K562 (cell line): ENCODE results near the gene OGFR. TPM values are rescaled to one million over a fixed set of nuclear protein-coding genes. Genes with fewer than 3 reads are reported as not detected.

Experiments used
- ATAC-seq: fragments of 200-7000 bp; cut with Tn5 transposase; 3 replicates; pipeline ENCODE4 v1.9.1; 2020; ENCODE audit warnings: moderate library complexity
- BruUV-seq: library from RNA; stranded (reverse); fragments of 400-500 nt; replicated peaks from 2 replicates; lab custom pipeline; 2021; lab: Mats Ljungman, UMichigan
- CTCF ChIA-PET: fragments of 300-600 bp; formaldehyde crosslinking; extraction: SDS; loops from one replicate; lab custom pipeline; 2021; ENCODE audit warnings: low intra/inter-chr PET ratio; lab: Yijun Ruan, JAX
- POLR2A ChIA-PET: fragments of 300-600, 350-650 bp; sonication (Branson Sonifier 250); formaldehyde crosslinking; extraction: SDS; loops from one replicate; lab custom pipeline; 2021; ENCODE audit warnings: antibody characterized with exemption, inconsistent platforms; lab: Yijun Ruan, JAX
- DNase-seq, 4 experiments: peaks; one replicate each; pipeline versions ENCODE4 v3.0.0 to v3.0.0-alpha.2; 2011 to 2018; ENCODE audit warnings: low spot score in 3 of 4, mixed read lengths in 3 of 4; ENCODE audit errors: extremely low read depth in 1 of 4
- FAIRE-seq: peaks from 2 replicates; lab custom pipeline; 2011; peaks lifted over from hg19 to GRCh38; lab: Jason Lieb, UNC
- H2AFZ ChIP-seq: 2 replicates; pipeline ENCODE4 v1.6.0; 2011; ENCODE audit warnings: low read depth, low read length, control low read depth, inconsistent platforms
- H3K27ac ChIP-seq: fragments of 200-600 bp; 3 replicates; pipeline ENCODE4 v1.8.0; 2011; ENCODE audit warnings: low read depth, mild to moderate bottlenecking, control low read depth, inconsistent platforms, low read length, moderate library complexity, mixed read lengths; ENCODE audit errors: extremely low read depth
- H3K27me3 ChIP-seq, 2 experiments: fragments of 300-600 bp in 1 of 2; 2 replicates in 1 of 2; 3 replicates in 1 of 2; pipeline versions ENCODE4 v1.6.0 to v1.8.0; 2011; ENCODE audit warnings: inconsistent platforms in 2 of 2, low read length in 2 of 2, mild to moderate bottlenecking in 1 of 2, mixed read lengths in 1 of 2, moderate library complexity in 1 of 2; ENCODE audit not compliant: control insufficient read depth in 2 of 2, insufficient read depth in 2 of 2
- H3K36me3 ChIP-seq: fragments of 300-600 bp; 3 replicates; pipeline ENCODE4 v1.8.0; 2011; ENCODE audit warnings: mild to moderate bottlenecking, low read length, inconsistent platforms; ENCODE audit not compliant: control insufficient read depth, insufficient read depth
- H3K4me1 ChIP-seq, 2 experiments: fragments of 200-600 bp in 1 of 2; replicated peaks in 1 of 2; 2 replicates in 1 of 2; 3 replicates in 1 of 2; pipeline versions ENCODE4 v1.5.1 to v1.8.0; 2011; ENCODE audit warnings: inconsistent platforms in 2 of 2, low read length in 2 of 2, mild to moderate bottlenecking in 1 of 2, mixed read lengths in 1 of 2, moderate library complexity in 1 of 2; ENCODE audit not compliant: control insufficient read depth in 2 of 2, insufficient read depth in 2 of 2
- H3K4me2 ChIP-seq: 2 replicates; pipeline ENCODE4 v1.6.1; 2011; ENCODE audit warnings: low read length, control low read depth, inconsistent platforms, mixed read lengths; ENCODE audit not compliant: insufficient read depth
- H3K4me3 ChIP-seq: fragments of 200-600 bp; sonication (generic), shearing (Covaris generic); 2 replicates; pipeline ENCODE4 v1.5.1; 2016; ENCODE audit warnings: control low read depth, inconsistent platforms
- H3K79me2 ChIP-seq: fragments of 200-600 bp; 3 replicates; pipeline ENCODE4 v1.8.0; 2011; ENCODE audit warnings: low read length, inconsistent platforms; ENCODE audit not compliant: control insufficient read depth, insufficient read depth
- H3K9ac ChIP-seq, 2 experiments: 2 replicates each; pipeline versions ENCODE4 v1.6.0 to v1.6.1; 2011; ENCODE audit warnings: low read depth in 2 of 2, low read length in 2 of 2, control low read depth in 1 of 2, inconsistent platforms in 1 of 2, mild to moderate bottlenecking in 1 of 2, mixed read lengths in 1 of 2; ENCODE audit not compliant: insufficient read depth in 1 of 2
- H3K9me1 ChIP-seq: one replicate; pipeline ENCODE4 v1.6.0; 2011; ENCODE audit warnings: inconsistent platforms, mild to moderate bottlenecking, low read length, moderate library complexity; ENCODE audit not compliant: control insufficient read depth, insufficient read depth
- H3K9me3 ChIP-seq: replicated peaks from 2 replicates; pipeline ENCODE4 v1.5.1; 2011; ENCODE audit warnings: low read depth, low read length, inconsistent platforms; ENCODE audit not compliant: control insufficient read depth, insufficient read depth
- H4K20me1 ChIP-seq: replicated peaks from 2 replicates; pipeline ENCODE4 v1.6.1; 2011; ENCODE audit warnings: low read length, inconsistent platforms, mixed read lengths; ENCODE audit not compliant: control insufficient read depth, insufficient read depth
- ARID2 ChIP-seq: fragments of 450-650 bp; IDR thresholded peaks from 2 replicates; pipeline ENCODE4 v1.6.1; 2017; ENCODE audit warnings: antibody characterized with exemption, mild to moderate bottlenecking
- DACH1 ChIP-seq: fragments of 450-650 bp; IDR thresholded peaks from 2 replicates; pipeline ENCODE4 v1.6.1; 2018; ENCODE audit not compliant: partially characterized antibody
- LARP7 ChIP-seq: fragments of 450-650 bp; IDR thresholded peaks from 2 replicates; pipeline ENCODE4 v1.6.1; 2016
- MBD2 ChIP-seq: sonication (generic); IDR thresholded peaks from 2 replicates; pipeline ENCODE4 v1.6.1; 2016; ENCODE audit warnings: low read depth, borderline replicate concordance
- MTA3 ChIP-seq: fragments of 450-650 bp; formaldehyde crosslinking; IDR thresholded peaks from 2 replicates; pipeline ENCODE4 v1.6.1; 2017; ENCODE audit warnings: mild to moderate bottlenecking, borderline replicate concordance
- SRSF3 ChIP-seq: fragments of 200-400 bp; formaldehyde crosslinking; IDR thresholded peaks from 2 replicates; pipeline ENCODE4 v1.6.1; 2016; ENCODE audit warnings: mild to moderate bottlenecking, low read length, moderate library complexity; ENCODE audit not compliant: insufficient read depth
- STAT5A ChIP-seq: IDR thresholded peaks from 2 replicates; pipeline ENCODE4 v1.6.1; 2012; ENCODE audit warnings: low read length, inconsistent platforms, borderline replicate concordance
- THAP12 ChIP-seq: fragments of 250-450 bp; sonication (Bioruptor Pico); IDR thresholded peaks from 2 replicates; pipeline ENCODE4 v1.9.0; 2021; ENCODE audit warnings: mild to moderate bottlenecking, inconsistent platforms
- ZNF165 ChIP-seq: fragments of 250-450 bp; sonication (Bioruptor Pico); IDR thresholded peaks from 2 replicates; pipeline ENCODE4 v1.4.0; 2020; ENCODE audit warnings: borderline replicate concordance
- WGBS: fragments of 100-300 bp; shearing (Covaris generic); methylation state at CpG from one replicate; pipeline ENCODE4 v1.1.6; 2016; ENCODE audit warnings: low coverage, mixed read lengths; ENCODE audit not compliant: insufficient coverage; ENCODE audit errors: missing lambda C conversion rate; 5-methylcytosine and 5-hydroxymethylcytosine counted together
- in situ Hi-C: fragments of 300-500 bp; cut with MboI; formaldehyde crosslinking; loops from 4 replicates; pipeline ENCODE4 v1.15.0; 2018; ENCODE audit warnings: inconsistent platforms, mixed read lengths
- intact Hi-C: fragments of 100-400 bp; cut with micrococcal nuclease; formaldehyde crosslinking; loops from 2 replicates; pipeline ENCODE4 v1.14.2; 2022
- polyA plus RNA-seq, 8 experiments: library from polyadenylated mRNA; depleted of rRNA in 4 of 8; stranded (reverse) in 5 of 8; unstranded in 3 of 8; fragments of >200 nt; fragmentation: Nextera tagmentation in 2 of 8; fragmentation: Illumina TruSeq in 1 of 8; extraction: Ambion mirVana in 2 of 8; extraction: Trizol in 1 of 8; gene quantifications; 2 replicates each; pipeline versions ENCODE4 v1.2.1 to v1.2.3, GENCODE V29; 2011 to 2014; ENCODE audit warnings: inconsistent platforms in 1 of 8, missing spikeins in 1 of 8
- total RNA-seq, 7 experiments: library from RNA; depleted of rRNA in 6 of 7; stranded (reverse); fragments of >200 nt in 6 of 7; fragmentation: Illumina TruSeq in 2 of 7; extraction: Trizol in 2 of 7; gene quantifications; 2 replicates each; pipeline versions ENCODE4 v1.2.1 to v1.2.3, GENCODE V29; 2011 to 2021; ENCODE audit warnings: low replicate concordance in 1 of 7
- TF ChIP-seq, protein P1 (sequence below), 2 experiments: fragments of 450-650 bp; formaldehyde crosslinking in 1 of 2; IDR thresholded peaks; 2 replicates each; pipeline versions ENCODE4 v1.4.0 to v1.6.1; 2014 to 2020; ENCODE audit warnings: mild to moderate bottlenecking in 2 of 2, borderline replicate concordance in 1 of 2, low read depth in 1 of 2

The OGFR gene
- total and polyA plus RNA-seq, 9 of the 15 experiments (the other 6 are each of a cell fraction or from before 2014, with no cell fraction given) = 0.39 to 56.3 (median 17.5) TPM

- TF ChIP-seq, protein P1, sequence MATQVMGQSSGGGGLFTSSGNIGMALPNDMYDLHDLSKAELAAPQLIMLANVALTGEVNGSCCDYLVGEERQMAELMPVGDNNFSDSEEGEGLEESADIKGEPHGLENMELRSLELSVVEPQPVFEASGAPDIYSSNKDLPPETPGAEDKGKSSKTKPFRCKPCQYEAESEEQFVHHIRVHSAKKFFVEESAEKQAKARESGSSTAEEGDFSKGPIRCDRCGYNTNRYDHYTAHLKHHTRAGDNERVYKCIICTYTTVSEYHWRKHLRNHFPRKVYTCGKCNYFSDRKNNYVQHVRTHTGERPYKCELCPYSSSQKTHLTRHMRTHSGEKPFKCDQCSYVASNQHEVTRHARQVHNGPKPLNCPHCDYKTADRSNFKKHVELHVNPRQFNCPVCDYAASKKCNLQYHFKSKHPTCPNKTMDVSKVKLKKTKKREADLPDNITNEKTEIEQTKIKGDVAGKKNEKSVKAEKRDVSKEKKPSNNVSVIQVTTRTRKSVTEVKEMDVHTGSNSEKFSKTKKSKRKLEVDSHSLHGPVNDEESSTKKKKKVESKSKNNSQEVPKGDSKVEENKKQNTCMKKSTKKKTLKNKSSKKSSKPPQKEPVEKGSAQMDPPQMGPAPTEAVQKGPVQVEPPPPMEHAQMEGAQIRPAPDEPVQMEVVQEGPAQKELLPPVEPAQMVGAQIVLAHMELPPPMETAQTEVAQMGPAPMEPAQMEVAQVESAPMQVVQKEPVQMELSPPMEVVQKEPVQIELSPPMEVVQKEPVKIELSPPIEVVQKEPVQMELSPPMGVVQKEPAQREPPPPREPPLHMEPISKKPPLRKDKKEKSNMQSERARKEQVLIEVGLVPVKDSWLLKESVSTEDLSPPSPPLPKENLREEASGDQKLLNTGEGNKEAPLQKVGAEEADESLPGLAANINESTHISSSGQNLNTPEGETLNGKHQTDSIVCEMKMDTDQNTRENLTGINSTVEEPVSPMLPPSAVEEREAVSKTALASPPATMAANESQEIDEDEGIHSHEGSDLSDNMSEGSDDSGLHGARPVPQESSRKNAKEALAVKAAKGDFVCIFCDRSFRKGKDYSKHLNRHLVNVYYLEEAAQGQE (IDR thresholded peaks at IDR 0.05; ENCODE audit: borderline replicate concordance) = no peak
- TF ChIP-seq, protein P1 (CRISPR knock-in tag; IDR thresholded peaks at IDR 0.05; ENCODE audit: low read depth) = no peak
Observed at GRCh38 chr20:62854121-62854520, 49.5 kb downstream of the OGFR start (continued).

- H3K27ac ChIP-seq = no peak overlapping the region
- H3K4me3 ChIP-seq = no peak overlapping the region
- DNase-seq (no peak), ATAC-seq (no peak), FAIRE-seq (no peak)
- peaks cover 72% of the 10 kb centered on the region for H3K36me3 ChIP-seq
- no peaks in the 10 kb centered on the region for H3K27me3 ChIP-seq
- POLR2A ChIA-PET = interaction anchor here (0.7 to 1.7 kb wide), 2 partner anchors 10 to 50 kb away, joined by 3 to 5 read pairs; partner anchors contain the start of gene OGFR
- no peak overlapping the region for H3K4me2 ChIP-seq
- H3K9me1 ChIP-seq = no peaks in the 10 kb centered on the region
- H2AFZ ChIP-seq = no peak overlapping the region
- peaks cover under 1 to 20% of the 10 kb centered on the region in 2 experiments; a peak in 4 of 5 replicates for H3K4me1 ChIP-seq
- peaks cover 13% of the 10 kb centered on the region for H3K79me2 ChIP-seq
- H3K9me3 ChIP-seq = no peaks in the 10 kb centered on the region
- 0 out of 2 replicates have a peak, but pooled peaks cover 3% of the 10 kb centered on the region for H4K20me1 ChIP-seq
- in situ Hi-C loops = no loop called here
- 96% methylated on average over 4 of the region's 5 CpGs for WGBS
- H3K9ac ChIP-seq = no peak overlapping the region
- no TSS peak for BruUV-seq
- CTCF ChIA-PET = no interaction called here
- intact Hi-C loops = no loop called here
- TF ChIP-seq THAP12 (CRISPR knock-in tag) = no peak
- no peak for TF ChIP-seq ARID2
- no peak for TF ChIP-seq STAT5A
- no peak for TF ChIP-seq MTA3
- no peak for TF ChIP-seq ZNF165
- TF ChIP-seq MBD2 = no peak
- no peak for TF ChIP-seq SRSF3
- TF ChIP-seq DACH1 = no peak
- TF ChIP-seq LARP7 = no peak
Observed at GRCh38 chr20:62855120-62855519, 50.5 kb downstream of the OGFR start.
